Nephron (organoid): Measurements from ENCODE around the gene PLXND1.

Experiments used
- H3K27ac Mint-ChIP-seq, 3 experiments: 2 replicates each; pipeline ENCODE4 v1.8.0; 2020; ENCODE audit warnings: mixed read lengths in 3 of 3, mild to moderate bottlenecking in 2 of 3, moderate library complexity in 1 of 3
- H3K27me3 Mint-ChIP-seq: 2 replicates; pipeline ENCODE4 v1.8.0; 2021; ENCODE audit warnings: low read depth, mild to moderate bottlenecking, moderate library complexity, mixed read lengths
- H3K36me3 Mint-ChIP-seq: 2 replicates; pipeline ENCODE4 v1.8.0; 2020; ENCODE audit warnings: low read depth, mixed read lengths
- H3K4me1 Mint-ChIP-seq: 2 replicates; pipeline ENCODE4 v1.8.0; 2020; ENCODE audit warnings: mixed read lengths
- H3K4me3 Mint-ChIP-seq, 3 experiments: 2 replicates each; pipeline ENCODE4 v1.8.0; 2020; ENCODE audit warnings: mild to moderate bottlenecking in 3 of 3, mixed read lengths in 3 of 3, moderate library complexity in 2 of 3
- H3K9me3 Mint-ChIP-seq: 2 replicates; pipeline ENCODE4 v1.8.0; 2020; ENCODE audit warnings: mixed read lengths
- TF ChIP-seq, protein P1 (sequence below), 3 experiments: fragments of 200-600 bp; sonication (generic); IDR thresholded peaks; one replicate each; pipeline ENCODE4 v1.5.0; 2021; ENCODE audit warnings: antibody characterized with exemption in 3 of 3; ENCODE audit not compliant: unreplicated experiment in 3 of 3

Gene PLXND1

DNA sequence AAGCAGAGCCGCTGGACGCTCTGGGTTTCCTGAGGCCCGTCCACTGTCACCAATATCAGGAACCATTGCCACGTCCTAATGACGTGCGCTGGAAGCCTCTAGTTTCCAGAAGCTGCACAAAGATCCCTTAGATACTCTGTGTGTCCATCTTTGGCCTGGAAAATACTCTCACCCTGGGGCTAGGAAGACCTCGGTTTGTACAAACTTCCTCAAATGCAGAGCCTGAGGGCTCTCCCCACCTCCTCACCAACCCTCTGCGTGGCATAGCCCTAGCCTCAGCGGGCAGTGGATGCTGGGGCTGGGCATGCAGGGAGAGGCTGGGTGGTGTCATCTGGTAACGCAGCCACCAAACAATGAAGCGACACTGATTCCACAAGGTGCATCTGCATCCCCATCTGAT is 74.8 kb downstream of the PLXND1 start:
- TF ChIP-seq, protein P1, sequence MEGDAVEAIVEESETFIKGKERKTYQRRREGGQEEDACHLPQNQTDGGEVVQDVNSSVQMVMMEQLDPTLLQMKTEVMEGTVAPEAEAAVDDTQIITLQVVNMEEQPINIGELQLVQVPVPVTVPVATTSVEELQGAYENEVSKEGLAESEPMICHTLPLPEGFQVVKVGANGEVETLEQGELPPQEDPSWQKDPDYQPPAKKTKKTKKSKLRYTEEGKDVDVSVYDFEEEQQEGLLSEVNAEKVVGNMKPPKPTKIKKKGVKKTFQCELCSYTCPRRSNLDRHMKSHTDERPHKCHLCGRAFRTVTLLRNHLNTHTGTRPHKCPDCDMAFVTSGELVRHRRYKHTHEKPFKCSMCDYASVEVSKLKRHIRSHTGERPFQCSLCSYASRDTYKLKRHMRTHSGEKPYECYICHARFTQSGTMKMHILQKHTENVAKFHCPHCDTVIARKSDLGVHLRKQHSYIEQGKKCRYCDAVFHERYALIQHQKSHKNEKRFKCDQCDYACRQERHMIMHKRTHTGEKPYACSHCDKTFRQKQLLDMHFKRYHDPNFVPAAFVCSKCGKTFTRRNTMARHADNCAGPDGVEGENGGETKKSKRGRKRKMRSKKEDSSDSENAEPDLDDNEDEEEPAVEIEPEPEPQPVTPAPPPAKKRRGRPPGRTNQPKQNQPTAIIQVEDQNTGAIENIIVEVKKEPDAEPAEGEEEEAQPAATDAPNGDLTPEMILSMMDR (IDR thresholded peaks at IDR 0.05; ENCODE audit: unreplicated experiment in 3 of 3): no peak
- Mint-ChIP-seq H3K27ac (peak overlapping the region in 2 of 3 experiments; percentile 7 to 42), H3K9me3 (no peaks in the 10 kb centered on the region), H3K27me3 (peaks cover 11% of the 10 kb centered on the region), H3K4me1 (peaks cover 32% of the 10 kb centered on the region), H3K4me3 (no peak overlapping the region), H3K36me3 (no peaks in the 10 kb centered on the region)

DNA sequence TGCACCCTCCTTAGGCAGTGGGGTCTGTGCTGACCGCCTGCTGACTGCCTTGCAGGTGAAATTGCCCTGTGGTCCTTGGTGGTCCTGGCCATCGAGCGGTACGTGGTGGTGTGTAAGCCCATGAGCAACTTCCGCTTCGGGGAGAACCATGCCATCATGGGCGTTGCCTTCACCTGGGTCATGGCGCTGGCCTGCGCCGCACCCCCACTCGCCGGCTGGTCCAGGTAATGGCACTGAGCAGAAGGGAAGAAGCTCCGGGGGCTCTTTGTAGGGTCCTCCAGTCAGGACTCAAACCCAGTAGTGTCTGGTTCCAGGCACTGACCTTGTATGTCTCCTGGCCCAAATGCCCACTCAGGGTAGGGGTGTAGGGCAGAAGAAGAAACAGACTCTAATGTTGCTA is 75.7 kb downstream of the PLXND1 start:
- H3K4me3 Mint-ChIP-seq: no peak overlapping the region
- peaks cover 11% of the 10 kb centered on the region for H3K27me3 Mint-ChIP-seq
- TF ChIP-seq, protein P1 (IDR thresholded peaks at IDR 0.05; ENCODE audit: unreplicated experiment in 3 of 3): no peak
- H3K27ac Mint-ChIP-seq: peak overlapping the region in 2 of 3 experiments; percentile 88 to 97
- H3K36me3 Mint-ChIP-seq: no peaks in the 10 kb centered on the region
- H3K9me3 Mint-ChIP-seq: no peaks in the 10 kb centered on the region
- peaks cover 32% of the 10 kb centered on the region for H3K4me1 Mint-ChIP-seq

DNA sequence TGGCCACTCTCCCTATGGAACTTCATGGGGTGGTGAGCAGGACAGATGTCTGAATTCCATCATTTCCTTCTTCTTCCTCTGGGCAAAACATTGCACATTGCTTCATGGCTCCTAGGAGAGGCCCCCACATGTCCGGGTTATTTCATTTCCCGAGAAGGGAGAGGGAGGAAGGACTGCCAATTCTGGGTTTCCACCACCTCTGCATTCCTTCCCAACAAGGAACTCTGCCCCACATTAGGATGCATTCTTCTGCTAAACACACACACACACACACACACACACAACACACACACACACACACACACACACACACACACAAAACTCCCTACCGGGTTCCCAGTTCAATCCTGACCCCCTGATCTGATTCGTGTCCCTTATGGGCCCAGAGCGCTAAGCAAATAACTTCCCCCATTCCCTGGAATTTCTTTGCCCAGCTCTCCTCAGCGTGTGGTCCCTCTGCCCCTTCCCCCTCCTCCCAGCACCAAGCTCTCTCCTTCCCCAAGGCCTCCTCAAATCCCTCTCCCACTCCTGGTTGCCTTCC is 76.2 kb downstream of the PLXND1 start:
- TF ChIP-seq, protein P1 (IDR thresholded peaks at IDR 0.05; ENCODE audit: unreplicated experiment in 3 of 3): no peak
- peak overlapping the region in 1 of 3 experiments; percentile 8 for H3K4me3 Mint-ChIP-seq
- peaks cover 32% of the 10 kb centered on the region for H3K4me1 Mint-ChIP-seq

DNA sequence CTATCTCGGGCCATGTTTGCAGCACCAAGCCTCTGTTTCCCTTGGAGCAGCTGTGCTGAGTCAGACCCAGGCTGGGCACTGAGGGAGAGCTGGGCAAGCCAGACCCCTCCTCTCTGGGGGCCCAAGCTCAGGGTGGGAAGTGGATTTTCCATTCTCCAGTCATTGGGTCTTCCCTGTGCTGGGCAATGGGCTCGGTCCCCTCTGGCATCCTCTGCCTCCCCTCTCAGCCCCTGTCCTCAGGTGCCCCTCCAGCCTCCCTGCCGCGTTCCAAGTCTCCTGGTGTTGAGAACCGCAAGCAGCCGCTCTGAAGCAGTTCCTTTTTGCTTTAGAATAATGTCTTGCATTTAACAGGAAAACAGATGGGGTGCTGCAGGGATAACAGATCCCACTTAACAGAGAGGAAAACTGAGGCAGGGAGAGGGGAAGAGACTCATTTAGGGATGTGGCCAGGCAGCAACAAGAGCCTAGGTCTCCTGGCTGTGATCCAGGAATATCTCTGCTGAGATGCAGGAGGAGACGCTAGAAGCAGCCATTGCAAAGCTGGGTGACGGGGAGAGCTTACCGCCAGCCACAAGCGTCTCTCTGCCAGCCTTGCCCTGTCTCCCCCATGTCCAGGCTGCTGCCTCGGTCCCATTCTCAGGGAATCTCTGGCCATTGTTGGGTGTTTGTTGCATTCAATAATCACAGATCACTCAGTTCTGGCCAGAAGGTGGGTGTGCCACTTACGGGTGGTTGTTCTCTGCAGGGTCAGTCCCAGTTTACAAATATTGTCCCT is 76.9 kb downstream of the PLXND1 start:
- Mint-ChIP-seq H3K4me3 (peak overlapping the region in 1 of 3 experiments; percentile 8), H3K9me3 (no peaks in the 10 kb centered on the region), H3K4me1 (peaks cover 29% of the 10 kb centered on the region), H3K27me3 (peaks cover 9% of the 10 kb centered on the region), H3K36me3 (no peaks in the 10 kb centered on the region), H3K27ac (peak overlapping the region; percentile 78 to 97 (median 88))
- TF ChIP-seq, protein P1 (IDR thresholded peaks at IDR 0.05; ENCODE audit: unreplicated experiment in 3 of 3): no peak

More for the DNA sequence above, 76.2 kb downstream of the PLXND1 start:
- Mint-ChIP-seq H3K27ac (peak overlapping the region; percentile 78 to 97 (median 88)), H3K27me3 (peaks cover 11% of the 10 kb centered on the region), H3K36me3 (no peaks in the 10 kb centered on the region), H3K9me3 (no peaks in the 10 kb centered on the region)

DNA sequence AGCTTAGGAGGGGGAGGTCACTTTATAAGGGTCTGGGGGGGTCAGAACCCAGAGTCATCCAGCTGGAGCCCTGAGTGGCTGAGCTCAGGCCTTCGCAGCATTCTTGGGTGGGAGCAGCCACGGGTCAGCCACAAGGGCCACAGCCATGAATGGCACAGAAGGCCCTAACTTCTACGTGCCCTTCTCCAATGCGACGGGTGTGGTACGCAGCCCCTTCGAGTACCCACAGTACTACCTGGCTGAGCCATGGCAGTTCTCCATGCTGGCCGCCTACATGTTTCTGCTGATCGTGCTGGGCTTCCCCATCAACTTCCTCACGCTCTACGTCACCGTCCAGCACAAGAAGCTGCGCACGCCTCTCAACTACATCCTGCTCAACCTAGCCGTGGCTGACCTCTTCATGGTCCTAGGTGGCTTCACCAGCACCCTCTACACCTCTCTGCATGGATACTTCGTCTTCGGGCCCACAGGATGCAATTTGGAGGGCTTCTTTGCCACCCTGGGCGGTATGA is 77.8 kb downstream of the PLXND1 start, which contains the start of gene RHO:
Gene RHO, plus strand, starts transcription at position 51 of the 512 bp plus-strand sequence. Its CDS starts 95 bp downstream, at position 146.
- H3K36me3 Mint-ChIP-seq: no peaks in the 10 kb centered on the region
- H3K9me3 Mint-ChIP-seq: no peaks in the 10 kb centered on the region
- H3K4me1 Mint-ChIP-seq: peaks cover 21% of the 10 kb centered on the region
- no peak within 1 kb of the TSS for H3K4me3 Mint-ChIP-seq
- TF ChIP-seq, protein P1 (IDR thresholded peaks at IDR 0.05; ENCODE audit: unreplicated experiment in 3 of 3): no peak
- H3K27me3 Mint-ChIP-seq: peaks cover 7% of the 10 kb centered on the region
- peak within 1 kb of the TSS in 2 of 3 experiments; percentile 62 to 97 for H3K27ac Mint-ChIP-seq
